IPS-18a (cell line): ENCODE data around the gene IL6.
"Not testable (repeated sequence)": the region's sequence is repeated elsewhere in the genome, so short reads cannot be mapped to it uniquely, and the experiment has no call there.

Source experiments
- H3K27ac ChIP-seq: one replicate; pipeline ENCODE4 v1.5.1; 2013; ENCODE audit warnings: low read length
- H3K27me3 ChIP-seq: one replicate; pipeline ENCODE4 v1.6.1; 2013; ENCODE audit warnings: mild to moderate bottlenecking, low read length; ENCODE audit not compliant: control insufficient read depth, insufficient read depth
- H3K36me3 ChIP-seq: one replicate; pipeline ENCODE4 v1.6.1; 2013; ENCODE audit warnings: low read depth, low read length; ENCODE audit not compliant: control insufficient read depth
- H3K4me1 ChIP-seq: one replicate; pipeline ENCODE4 v1.6.1; 2013; ENCODE audit warnings: low read depth, low read length; ENCODE audit not compliant: control insufficient read depth
- H3K4me3 ChIP-seq: one replicate; pipeline ENCODE4 v1.5.1; 2013; ENCODE audit warnings: low read length
- H3K9ac ChIP-seq: one replicate; pipeline ENCODE4 v1.6.1; 2013; ENCODE audit warnings: mild to moderate bottlenecking, low read length, moderate library complexity
- H3K9me3 ChIP-seq: one replicate; pipeline ENCODE4 v1.6.1; 2013; ENCODE audit warnings: low read depth, low read length; ENCODE audit not compliant: control insufficient read depth

Gene IL6

DNA sequence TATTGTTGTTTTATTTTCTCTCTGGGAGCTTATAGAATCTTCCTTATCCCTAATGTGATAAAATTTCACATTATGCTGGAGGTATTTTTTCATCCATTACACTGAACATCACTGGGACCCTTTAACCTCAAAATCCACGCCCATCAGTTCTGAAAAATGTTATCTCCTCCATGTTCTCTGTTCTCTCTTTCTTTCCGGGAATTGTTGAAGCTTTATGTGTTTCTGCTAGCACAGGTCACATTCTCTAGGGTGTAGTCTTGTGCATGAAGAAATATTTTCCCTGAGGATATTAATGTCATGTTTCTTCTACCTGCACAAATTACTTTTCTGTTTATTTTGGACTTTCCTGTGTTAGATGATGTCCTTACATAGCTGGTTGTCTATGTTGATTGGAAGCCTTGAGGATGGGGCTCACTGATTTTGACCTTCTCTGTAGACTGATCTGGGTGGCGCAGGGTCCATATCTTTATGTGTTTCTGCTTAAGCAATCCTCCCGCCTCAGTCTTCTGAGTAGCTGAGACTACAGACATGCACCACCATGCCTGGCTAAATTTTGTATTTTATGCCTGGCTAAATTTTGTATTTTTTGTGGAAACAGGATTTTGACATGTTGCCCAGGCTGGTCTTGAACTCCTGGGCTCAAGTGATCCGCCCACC lies 31.4 kb upstream of the IL6 start:
- Histone ChIP-seq H3K9me3 (no peaks in the 10 kb centered on the region), H3K9ac (no peak overlapping the region), H3K4me3 (no peak overlapping the region), H3K36me3 (no peaks in the 10 kb centered on the region), H3K27me3 (no peaks in the 10 kb centered on the region), H3K4me1 (peaks cover 3% of the 10 kb centered on the region), H3K27ac (no peak overlapping the region)

- no peak overlapping the region for H3K4me3 ChIP-seq
- no peak overlapping the region for H3K27ac ChIP-seq
- H3K4me1 ChIP-seq, result peaks cover 3% of the 10 kb centered on the region
- no peaks in the 10 kb centered on the region for H3K27me3 ChIP-seq
- H3K9me3 ChIP-seq, result no peaks in the 10 kb centered on the region
- H3K36me3 ChIP-seq, result no peaks in the 10 kb centered on the region
- no peak overlapping the region for H3K9ac ChIP-seq
Measured at GRCh38 chr7:22696541-22697228, 30.3 kb upstream of the IL6 start.

DNA sequence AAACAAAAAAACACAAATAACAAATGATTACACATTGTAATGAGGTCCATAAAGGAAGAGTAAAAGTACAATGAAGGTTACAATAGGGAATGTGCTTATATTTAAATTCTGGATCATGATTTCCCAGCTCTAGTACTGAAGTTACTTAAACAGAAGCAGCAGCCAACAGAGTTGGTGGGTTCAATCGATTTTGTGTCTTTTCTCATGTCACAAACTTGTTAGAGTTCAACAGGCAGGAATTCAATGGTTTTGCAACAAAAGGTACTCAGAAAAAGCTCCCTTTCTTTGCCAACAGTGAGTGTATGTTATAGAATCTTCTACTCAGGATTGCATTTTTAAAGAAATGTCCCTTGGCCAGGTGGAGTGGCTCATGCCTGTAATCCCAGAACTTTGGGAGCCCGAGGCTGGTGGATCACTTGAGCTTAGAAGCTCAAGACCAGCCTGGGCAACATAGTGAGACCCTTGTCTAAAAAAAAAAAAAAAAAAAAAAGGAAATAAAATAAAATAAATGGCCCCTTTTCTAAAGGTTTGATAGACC lies 29.6 kb upstream of the IL6 start:
- Histone ChIP-seq H3K9me3 (no peaks in the 10 kb centered on the region), H3K36me3 (no peaks in the 10 kb centered on the region), H3K27me3 (no peaks in the 10 kb centered on the region), H3K9ac (no peak overlapping the region), H3K4me3 (no peak overlapping the region), H3K27ac (no peak overlapping the region), H3K4me1 (peaks cover 3% of the 10 kb centered on the region)

DNA sequence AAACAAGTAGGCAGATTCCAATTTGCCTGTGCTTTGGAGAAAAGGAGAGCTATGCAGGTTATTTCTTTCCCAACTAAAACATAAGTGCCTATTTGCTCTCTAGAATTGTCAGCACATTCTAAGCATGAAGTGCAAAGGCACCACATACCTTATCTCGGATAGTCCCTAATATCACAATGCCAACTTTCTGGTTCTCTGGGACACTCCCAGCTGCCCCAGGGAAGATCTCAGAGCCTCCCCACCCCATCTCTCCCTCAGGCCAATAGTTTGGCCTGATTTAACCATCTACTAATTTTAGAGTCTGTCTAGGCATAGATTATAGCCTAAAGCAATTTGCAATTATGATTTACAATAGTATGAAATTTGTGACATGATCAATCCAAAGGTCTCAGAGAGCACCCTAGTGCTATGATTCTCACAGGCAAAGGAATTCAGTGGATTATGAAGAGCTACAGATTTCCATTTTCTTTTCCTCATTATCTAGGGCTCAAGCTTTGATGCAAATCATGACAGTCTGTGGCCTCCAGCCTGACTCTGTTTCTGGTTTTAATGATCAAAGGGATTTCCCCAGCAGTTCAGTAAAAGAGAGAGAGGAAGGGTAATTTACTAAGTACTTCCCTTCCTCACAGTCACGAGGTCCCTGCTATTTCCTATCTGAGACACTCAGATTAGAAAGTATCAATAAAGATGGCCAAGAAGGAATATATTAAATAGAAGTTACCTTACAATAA lies 29.0 kb upstream of the IL6 start:
- Histone ChIP-seq H3K36me3 (no peaks in the 10 kb centered on the region), H3K9me3 (no peaks in the 10 kb centered on the region), H3K27me3 (no peaks in the 10 kb centered on the region), H3K27ac (no peak overlapping the region), H3K4me3 (no peak overlapping the region), H3K9ac (no peak overlapping the region), H3K4me1 (peaks cover 8% of the 10 kb centered on the region)

DNA sequence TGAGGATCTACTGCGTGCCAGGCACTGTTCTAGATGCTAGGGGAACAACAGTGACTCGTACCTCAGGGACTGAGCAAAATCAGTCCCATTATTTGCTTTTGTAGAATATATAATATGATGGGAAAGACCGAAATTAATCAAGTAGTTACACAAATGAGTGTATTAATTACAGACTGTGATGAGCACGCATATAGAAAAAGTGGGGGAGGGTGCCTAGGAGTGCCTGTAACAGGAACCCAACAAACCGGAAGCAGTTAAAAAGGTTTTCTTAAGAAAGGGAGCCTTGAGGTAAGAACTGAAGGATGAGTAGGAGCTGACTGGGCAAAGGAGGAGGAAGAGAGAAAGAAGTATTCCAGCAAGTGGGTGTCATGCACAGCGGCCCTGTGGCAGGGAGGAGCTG lies 28.2 kb upstream of the IL6 start:
- H3K36me3 ChIP-seq, result no peaks in the 10 kb centered on the region
- H3K27me3 ChIP-seq, result no peaks in the 10 kb centered on the region
- no peaks in the 10 kb centered on the region for H3K9me3 ChIP-seq
- H3K27ac ChIP-seq, result no peak overlapping the region
- H3K9ac ChIP-seq, result no peak overlapping the region
- peaks cover 10% of the 10 kb centered on the region for H3K4me1 ChIP-seq
- no peak overlapping the region for H3K4me3 ChIP-seq

DNA sequence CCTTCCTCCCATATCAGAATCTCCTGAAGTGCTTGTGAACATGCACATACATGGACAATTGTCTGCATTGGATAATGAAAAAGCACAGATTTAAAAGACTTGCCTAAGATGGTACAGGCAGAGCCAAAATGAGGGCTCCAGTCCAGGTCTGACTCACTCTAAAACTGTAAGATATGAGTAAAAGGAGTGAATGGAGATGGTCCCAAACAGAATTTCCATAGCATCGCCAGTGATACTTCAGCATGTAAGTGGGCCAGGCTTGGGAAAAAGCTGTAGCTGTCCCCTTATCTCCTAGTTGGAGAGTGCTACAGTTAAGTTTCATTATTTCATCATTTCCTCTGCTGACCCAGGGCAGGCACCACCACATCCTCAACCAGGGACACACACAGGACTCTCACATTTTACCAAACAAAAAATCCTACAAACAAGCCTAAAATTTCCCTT lies 26.4 kb upstream of the IL6 start:
- no peak overlapping the region for H3K27ac ChIP-seq
- H3K9me3 ChIP-seq, result no peaks in the 10 kb centered on the region
- no peak overlapping the region for H3K4me3 ChIP-seq
- peaks cover 10% of the 10 kb centered on the region for H3K4me1 ChIP-seq
- no peaks in the 10 kb centered on the region for H3K27me3 ChIP-seq
- no peaks in the 10 kb centered on the region for H3K36me3 ChIP-seq
- no peak overlapping the region for H3K9ac ChIP-seq

DNA sequence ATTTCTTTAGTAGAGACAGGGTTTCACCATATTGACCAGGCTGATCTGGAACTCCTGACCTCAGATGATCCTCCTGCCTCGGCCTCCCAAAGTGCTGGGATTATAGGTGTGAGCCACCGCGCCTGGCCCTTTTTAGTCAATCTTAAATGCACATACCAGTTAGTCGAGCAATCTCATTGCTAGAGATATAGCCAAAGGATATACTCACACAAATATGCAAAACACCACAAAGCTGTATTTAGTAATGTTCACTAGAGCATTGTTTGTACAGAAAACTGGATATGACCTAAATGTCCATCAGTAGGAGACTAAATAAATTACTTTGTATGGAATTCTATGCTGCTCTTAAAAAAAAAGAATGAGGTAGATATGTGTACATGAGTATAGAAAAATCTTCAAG lies 24.5 kb upstream of the IL6 start:
- peaks cover 10% of the 10 kb centered on the region for H3K4me1 ChIP-seq
- no peak overlapping the region for H3K27ac ChIP-seq
- no peak overlapping the region for H3K9ac ChIP-seq

GRCh38 chr7:22703107-22703855 lies 23.7 kb upstream of the IL6 start:
- H3K4me1 ChIP-seq, H3K9ac ChIP-seq, H3K36me3 ChIP-seq, H3K27me3 ChIP-seq, H3K9me3 ChIP-seq, H3K4me3 ChIP-seq, H3K27ac ChIP-seq: not testable (repeated sequence)

More for the DNA sequence above, 24.5 kb upstream of the IL6 start:
- Histone ChIP-seq H3K27me3 (no peaks in the 10 kb centered on the region), H3K36me3 (no peaks in the 10 kb centered on the region), H3K9me3 (no peaks in the 10 kb centered on the region), H3K4me3 (no peak overlapping the region)

GRCh38 chr7:22703978-22704610 lies 22.9 kb upstream of the IL6 start:
- H3K27ac ChIP-seq, H3K4me1 ChIP-seq, H3K9ac ChIP-seq, H3K9me3 ChIP-seq, H3K36me3 ChIP-seq, H3K27me3 ChIP-seq, H3K4me3 ChIP-seq: not testable (repeated sequence)

DNA sequence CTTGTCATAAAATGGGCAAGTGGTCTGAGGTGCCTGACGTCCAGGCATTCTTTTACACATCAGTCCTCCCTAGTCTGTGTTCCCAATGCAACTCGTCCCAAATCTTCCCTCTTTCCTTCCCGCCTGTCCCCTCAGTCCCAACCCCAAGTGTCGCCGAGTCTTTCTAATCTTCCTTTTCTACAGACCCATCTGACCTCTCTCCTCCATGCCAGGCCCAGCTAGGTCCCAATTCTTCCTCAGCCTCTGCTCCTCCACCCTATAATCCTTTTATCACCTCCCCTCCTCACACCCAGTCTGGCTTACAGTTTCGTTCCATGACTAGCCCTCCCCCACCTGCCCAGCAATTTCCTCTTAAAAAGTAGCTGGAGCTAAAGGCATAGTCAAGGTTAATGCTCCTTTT lies 22.3 kb upstream of the IL6 start:
- H3K27ac ChIP-seq, H3K4me3 ChIP-seq: not testable (repeated sequence)

GRCh38 chr7:22705874-22706273 lies 21.1 kb upstream of the IL6 start:
- not testable (repeated sequence) for H3K27me3 ChIP-seq, H3K4me3 ChIP-seq, H3K9ac ChIP-seq, H3K36me3 ChIP-seq, H3K9me3 ChIP-seq, H3K27ac ChIP-seq
- H3K4me1 ChIP-seq, result peaks cover 20% of the 10 kb centered on the region

More for the DNA sequence above, 22.3 kb upstream of the IL6 start:
- H3K9me3 ChIP-seq, H3K27me3 ChIP-seq, H3K36me3 ChIP-seq, H3K9ac ChIP-seq: not testable (repeated sequence)
- H3K4me1 ChIP-seq, result peaks cover 14% of the 10 kb centered on the region
